ENCODE data around the gene TXNDC16.

The TXNDC16 gene

DNA sequence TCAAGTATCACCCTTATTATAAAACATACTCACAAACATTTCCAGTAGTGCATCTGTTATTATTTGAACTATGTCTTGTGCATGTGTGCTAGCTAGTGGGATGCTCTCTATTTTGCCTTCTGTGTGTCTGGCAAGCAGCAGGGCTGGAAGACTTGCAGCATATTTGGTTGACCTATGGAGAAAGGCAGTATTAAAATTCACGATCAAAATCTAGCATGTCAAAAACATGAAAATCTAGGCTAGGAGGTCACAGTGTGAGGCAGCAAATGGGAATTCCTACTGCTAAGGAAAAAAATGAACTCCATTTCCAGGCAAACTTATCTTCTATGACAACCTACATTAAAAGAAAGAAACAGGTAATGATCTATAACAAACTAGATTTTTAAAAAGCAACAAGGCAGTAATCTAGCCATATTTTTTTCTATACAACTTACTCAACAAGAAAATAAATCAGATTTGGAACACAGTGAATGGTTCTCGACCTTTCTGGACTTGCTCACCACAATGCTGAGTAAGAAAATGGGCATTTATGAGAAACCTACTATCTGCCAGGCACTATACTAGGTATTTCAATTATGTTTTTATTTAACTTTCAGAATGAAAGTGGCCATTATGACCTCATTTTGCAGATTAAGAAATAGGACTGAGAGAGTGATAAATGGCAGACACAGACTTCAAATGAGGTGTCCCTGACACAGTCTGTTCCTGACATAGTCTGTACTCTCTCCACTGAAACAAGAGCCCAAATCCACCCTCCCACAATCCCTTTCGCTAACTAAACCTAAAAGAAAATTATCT, 96.8 kb downstream of the TXNDC16 start:
- DNase-seq (ENCODE audit: low read depth): peak; percentile 37

DNA sequence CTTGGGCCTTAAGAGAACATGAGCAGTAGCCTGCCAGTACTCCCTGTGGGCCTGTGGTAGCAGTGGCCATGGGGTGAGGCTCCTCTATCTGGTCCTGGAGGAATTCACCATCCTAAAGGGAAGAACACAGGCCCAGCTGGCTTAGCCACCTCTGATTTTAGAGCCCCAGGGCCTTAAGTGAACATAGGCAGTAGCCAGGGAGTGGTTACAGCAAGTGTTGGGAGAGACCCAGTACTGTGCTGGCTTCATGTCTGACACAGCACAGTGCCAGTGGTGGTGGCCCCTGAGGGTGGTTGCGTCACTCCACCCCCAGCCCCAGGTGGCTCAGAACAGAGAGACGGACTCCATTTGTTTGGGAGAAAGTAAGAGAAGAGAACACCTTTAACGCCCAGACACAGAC, 105.1 kb downstream of the TXNDC16 start:
- no peak for DNase-seq (ENCODE audit: low read depth)

DNA sequence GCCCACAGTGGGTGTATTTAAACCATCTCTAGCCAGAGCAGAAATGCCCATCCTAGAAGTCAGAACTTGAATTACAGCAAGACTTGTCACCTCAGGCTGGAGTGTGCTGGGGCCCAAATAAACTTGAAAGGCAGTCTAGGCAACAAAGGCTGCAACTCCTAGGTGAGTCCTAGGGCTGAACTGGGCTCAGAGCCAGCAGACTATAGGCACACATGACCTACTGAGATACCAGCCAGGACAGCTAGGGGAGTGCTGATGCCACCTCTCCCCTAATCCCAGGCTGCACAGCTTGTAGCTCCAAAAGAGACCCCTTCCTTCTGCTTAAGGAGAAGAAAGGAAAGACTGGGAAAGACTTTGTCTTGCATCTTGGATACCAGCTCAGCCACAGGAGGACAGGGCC, 106.0 kb downstream of the TXNDC16 start:
- no peak for DNase-seq (ENCODE audit: low read depth)

DNA sequence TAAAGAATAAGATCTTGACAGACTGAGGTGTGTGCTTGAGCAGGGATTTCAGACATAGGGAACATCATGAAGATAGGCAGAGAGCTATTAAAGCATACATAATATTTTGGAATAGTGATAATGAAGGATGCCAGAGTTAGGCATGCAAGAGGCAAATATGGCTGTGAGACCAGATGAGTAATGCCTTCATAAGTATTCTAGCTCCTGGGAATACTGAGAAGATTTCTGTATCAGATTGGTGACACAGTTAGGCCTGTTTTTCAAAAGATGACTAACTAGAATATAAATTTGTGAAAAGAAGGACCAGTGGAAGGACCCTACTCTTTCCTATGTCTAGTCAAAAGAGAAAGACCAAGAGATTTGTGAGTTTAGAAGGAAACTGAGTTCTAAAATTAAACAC, 108.8 kb downstream of the TXNDC16 start:
- DNase-seq (ENCODE audit: low read depth): peak; percentile 18

DNA sequence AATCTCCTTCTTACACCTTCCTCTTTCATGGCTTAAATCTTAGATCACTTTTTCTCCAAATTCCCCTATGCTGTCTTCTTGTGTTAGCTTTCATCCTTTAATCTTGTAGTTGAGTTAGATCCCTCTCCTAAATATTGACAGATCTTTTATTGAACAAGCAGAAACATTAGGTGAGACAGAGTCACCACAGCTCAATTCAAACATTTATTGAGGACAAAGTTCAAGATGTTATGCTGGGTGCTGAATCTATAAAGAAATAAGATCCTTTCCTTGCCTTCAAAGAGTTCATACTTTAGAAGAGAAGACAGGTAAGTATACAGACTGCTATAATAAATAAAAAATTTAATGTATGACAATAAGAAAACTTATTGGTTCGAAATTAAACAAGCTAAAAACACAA, 109.7 kb downstream of the TXNDC16 start:
- DNase-seq (ENCODE audit: low read depth): no peak

DNA sequence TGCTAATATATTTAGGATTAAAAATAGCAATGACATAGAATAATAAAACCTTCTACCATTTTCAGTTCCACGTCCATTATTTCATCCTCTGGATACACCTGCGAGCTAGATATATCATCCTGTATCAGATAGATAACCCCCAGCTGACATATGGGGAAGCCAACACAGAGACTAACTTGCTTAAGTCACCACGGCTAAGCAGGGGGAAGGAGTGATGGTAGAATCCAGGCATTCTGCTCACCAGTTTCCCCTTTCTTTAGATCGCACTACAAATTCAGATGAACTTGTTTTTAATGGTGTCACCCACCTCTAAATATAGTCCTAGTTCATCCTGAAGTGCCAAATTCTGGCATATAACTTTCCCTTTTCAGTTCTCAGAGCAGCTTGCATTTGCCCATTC, 110.1 kb downstream of the TXNDC16 start:
- DNase-seq (ENCODE audit: low read depth): no peak

DNA sequence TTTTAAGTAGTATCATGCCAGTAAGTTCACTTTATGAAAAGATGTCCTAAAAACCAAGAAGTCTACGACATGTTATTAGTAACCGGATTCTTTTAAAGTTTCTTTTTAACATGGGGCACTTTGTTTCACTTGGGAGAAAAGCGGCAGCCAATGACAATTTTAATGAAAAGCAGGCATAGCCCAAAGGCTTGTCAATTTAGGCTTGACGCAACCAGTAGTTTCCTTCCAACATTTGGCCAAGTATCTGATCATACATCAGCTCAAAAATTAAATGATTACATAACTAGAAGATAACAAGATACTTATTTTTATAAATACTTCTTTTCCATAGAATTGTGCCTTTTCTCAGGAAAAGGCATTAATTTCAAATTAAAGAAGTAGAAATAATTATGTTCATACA, 112.8 kb downstream of the TXNDC16 start:
- DNase-seq (ENCODE audit: low read depth): no peak

DNA sequence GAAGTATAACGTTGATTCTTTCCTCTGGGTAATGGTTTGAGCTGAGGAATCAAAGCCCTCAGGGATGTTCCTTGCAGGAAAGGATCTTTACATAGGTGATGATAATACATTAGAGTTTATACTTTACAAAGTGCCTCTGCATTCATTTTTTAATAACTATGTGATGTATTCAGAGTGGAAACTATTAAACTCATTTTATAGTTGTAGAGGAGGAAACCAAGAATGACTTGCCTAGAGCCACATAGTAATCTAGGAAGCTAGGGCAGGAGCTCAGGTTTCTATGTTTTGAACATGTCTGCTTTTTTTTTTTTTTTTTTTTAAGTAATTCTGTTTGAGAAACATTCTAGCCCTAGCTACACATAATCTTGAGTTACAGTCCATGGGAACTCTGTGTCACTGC, 117.3 kb downstream of the TXNDC16 start:
- no peak for DNase-seq (ENCODE audit: low read depth)

DNA sequence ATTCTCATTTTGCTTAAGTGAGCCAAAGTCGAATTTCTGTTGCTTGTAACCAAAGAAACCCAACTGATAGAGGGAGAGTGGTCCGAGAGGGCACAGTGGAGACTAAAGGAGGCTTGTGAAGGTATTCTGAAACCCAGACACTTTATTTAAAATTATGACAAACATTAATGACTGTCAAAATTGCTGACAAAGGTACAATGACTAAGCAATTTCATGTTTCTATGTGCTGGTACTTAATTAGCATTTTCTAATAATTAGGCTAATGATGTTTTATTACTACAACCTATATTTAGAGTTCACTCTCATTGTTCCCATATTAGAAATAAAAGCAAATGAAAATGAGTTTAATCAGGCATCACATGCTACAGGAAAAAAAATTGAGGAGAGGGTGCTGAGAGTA, 121.8 kb downstream of the TXNDC16 start:
- no peak for DNase-seq (ENCODE audit: low read depth)

DNA sequence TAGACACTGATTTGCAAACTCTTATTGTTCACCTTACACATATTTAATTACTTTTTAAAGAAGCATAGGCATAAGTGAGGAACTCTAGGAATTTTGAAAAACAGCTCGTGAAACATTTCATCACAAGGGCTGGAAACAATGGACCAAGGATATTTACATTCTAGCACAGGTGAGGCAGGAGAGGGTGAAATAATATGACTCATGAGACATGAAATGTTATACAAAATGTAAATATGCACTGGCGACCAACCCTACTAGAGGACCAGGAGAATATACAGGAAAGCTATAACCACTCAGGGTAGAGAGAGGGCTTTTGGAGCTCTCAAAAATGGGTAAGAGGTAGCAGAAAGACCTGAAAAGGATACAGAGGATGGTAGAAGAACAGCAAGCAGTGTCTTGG, 122.9 kb downstream of the TXNDC16 start:
- no peak for DNase-seq (ENCODE audit: low read depth)

DNA sequence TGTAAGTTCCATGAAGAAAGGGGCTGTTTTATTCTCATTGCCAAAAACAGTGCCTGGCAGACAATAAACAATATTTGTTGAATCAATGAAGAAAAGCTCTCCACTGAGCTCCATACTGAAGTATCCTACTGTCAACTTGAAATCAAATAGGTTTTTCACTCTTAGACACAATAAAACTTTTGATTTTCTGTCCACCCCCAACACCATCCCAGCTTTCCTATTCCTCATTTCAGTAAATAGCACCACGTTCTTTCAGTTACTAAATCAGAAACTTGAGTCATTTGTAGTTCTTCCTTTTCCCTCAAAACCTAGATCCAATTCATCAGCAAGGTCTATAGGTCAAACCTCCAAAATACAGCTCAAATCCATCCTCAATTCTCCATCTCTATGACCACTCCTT, 124.8 kb downstream of the TXNDC16 start:
- no peak for DNase-seq (ENCODE audit: low read depth)

DNA sequence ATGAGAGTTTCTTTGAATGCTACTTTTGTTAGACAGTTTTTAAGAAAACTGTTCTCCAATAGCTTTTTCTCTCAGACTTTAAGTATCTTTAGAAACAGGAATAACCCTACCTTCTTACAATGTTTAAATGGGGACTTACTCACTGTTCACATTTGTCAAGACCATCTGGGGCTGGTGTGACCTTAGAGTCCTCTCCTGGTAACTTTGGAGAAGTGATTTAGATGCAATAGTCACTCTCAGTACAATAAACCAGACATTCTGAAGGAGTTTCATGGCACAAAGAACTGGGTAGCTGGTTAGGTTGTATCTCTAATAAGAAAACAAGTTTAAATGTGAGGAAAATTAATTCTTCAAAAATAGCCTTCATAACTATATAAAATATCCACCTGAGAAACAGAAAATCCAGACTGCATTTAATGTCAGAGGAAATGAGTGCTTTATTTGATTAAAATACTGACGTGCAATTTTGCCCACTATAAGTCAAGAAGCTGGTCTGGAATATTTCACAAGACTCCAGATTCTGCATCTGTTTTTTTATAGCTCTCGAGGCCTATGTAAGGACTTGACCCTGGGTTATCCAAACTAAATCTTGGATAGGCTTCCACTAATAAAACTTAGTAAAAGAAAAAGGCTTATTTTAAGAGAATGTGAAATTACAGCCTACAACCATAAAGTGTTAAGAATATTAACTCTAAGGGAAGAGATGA, 129.5 kb downstream of the TXNDC16 start:
- DNase-seq (ENCODE audit: low read depth): no peak

DNA sequence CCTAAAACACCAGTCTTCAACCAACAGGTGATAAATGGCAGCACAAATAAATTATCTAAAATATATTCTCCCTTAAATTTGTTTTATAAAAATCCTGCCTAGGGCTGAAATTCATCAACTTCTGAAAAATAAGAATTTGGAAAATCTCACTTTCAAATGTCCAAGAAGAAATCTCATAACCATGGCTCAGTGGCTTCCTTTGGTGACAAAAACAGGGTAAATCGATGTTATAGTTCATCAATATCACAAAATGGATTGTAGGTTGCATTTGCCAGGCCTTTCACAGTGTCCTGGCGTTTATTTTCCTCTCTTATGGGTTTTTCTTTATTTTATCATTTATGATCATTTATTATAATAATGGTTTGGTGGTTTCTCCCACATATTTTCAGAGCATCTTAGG, 135.2 kb downstream of the TXNDC16 start:
- no peak for DNase-seq (ENCODE audit: low read depth)

DNA sequence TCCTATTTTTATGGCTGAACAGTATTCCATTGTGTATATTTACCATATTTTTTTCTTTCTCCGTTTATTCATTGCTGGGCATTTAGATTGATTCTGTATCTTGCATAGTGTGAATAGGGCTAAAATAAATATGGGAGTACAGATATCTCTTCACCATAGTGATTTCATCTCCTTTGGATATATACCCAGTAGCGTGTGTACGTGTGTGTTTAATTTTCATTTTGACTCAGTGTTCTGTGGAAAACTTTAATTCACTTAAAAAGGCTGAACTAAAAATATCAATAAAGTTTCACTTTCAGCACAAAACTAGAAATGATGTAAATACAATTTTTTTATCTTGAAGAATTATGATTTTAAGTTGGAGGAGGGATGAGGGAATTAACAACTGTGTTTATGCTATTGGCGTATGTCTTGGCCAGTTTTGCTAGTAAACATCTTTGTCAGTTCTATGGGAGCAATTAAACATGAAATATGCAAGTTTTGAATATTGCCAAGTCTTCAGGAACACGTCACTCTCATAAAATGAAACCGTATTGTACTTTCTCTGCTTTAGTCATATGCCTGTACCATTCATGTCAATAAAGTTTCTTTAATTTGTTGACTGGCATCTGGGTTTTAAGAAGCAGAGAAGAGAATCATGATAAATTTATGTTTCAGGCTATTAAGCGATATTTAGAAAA, 138.4 kb downstream of the TXNDC16 start:
- peak; percentile 26 for DNase-seq (ENCODE audit: low read depth)

DNA sequence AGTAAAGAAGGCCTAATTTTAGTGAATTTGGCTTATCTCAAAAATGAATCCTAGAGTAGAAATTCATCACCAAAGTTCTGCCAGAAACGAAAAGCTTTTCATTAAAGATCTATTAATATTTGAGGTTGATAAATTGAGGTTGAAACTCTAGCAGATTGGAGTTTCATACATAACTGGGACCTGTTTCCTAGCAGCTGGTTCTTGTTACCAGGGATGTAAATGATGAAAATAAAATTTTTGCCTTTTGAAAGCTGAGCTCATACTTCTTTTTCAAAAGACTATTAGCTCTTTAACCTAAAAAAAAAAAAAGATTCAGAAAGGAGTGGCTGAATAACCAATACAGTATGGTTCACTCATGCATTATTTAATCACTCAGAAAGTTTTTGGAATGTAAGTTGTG, 139.9 kb downstream of the TXNDC16 start:
- DNase-seq (ENCODE audit: low read depth): no peak

DNA sequence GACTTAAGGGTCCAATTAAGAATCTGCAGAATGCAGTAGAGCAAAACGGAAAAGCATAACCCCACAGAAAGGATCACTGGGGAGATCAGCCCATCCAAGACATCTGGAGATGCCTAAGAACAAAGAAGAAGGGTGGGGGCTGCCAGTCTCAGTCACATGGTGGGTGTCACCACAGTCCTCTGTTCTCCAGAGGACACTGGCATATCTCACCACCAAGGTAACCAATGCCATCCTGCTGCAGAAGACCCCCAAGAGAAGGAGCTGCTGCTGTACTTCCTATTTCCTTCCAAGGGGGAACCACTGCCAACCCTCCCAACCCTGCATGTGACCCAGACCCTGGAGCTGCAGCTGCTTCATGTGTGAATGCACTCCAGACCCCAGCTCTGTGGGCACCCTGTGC, 147.0 kb downstream of the TXNDC16 start:
- DNase-seq (ENCODE audit: low read depth): no peak

DNA sequence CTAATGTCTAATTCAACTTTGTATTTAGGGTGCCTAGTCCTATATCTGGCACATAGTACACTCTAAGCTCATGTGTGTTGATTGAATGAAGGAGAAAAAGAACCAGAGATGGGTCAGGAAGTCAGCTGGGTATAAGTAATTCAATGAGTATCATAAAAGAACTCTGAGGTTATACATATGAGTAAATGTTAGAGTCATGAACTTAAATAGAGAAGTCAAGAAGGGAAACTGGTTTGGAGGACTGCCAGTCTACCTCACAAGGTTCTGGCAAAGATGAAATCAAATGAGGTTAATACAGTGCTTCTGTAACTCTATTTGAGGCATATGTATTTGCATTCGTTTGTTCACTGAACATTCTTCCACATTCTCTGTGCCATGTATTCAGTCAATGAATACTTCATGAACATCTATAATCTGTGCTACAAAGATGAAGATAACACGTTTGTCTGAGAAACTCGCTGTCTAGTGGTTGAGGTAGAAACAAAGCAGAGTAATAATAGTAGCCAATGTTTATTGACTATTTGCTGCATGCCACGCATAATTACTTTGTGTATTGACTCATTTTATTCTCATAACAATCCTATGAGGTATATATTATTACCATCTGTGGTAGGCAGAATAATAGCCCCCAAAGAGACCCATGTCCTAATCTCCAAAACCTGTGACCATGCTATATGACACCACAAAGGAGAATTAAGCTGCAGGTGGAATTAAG, 149.3 kb downstream of the TXNDC16 start:
- no peak for DNase-seq (ENCODE audit: low read depth)

DNA sequence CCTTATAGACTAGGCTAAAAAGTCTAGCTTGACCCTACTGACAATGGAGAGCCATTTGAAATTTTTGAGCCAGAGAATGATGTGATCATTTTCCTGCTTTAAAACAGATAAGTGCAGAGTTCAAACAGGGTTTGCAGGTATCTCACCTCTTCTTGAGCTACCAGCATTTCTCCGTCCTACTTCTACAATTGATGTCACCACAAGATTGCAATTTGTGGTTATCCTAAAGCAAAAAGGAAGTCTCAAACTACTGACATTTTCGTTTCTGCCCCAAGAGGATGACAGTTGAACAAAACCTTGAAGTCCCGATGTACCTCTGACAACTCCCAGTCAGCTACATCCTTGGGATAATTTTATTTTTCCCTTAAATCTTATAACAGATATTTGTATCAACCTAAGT, 151.5 kb downstream of the TXNDC16 start:
- DNase-seq (ENCODE audit: low read depth): no peak

DNA sequence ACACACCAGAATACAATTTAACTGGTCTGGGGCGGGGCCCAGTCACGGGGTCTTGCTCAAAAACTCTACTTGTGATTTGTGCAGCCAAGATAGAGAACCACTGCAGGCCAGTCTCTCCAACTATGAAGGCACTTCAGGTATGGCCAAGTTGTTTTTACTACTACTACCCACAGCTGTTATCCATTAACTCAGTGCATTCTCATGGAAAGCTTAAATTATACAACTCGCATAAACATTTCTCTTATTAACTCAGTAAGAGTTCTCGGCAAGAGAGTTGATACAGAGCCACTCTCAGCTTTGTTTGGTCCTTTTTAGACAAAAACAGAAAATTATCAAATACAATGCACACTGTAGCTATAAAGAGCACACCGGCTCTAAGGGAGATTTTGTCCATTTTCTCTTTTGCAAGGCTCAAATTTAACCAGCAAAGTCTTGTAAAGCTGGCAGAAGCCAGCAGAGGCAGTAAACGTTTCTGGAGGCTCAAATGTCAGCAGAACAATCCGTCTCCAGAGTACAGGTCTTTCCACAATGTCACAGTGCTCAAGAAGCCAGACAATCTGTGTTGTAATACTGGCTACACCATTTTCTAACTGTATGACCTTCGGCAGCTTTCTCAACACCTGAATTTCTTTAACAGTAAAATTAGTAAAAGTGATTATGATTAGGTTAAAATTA, 152.2 kb downstream of the TXNDC16 start:
- DNase-seq (ENCODE audit: low read depth): no peak

DNA sequence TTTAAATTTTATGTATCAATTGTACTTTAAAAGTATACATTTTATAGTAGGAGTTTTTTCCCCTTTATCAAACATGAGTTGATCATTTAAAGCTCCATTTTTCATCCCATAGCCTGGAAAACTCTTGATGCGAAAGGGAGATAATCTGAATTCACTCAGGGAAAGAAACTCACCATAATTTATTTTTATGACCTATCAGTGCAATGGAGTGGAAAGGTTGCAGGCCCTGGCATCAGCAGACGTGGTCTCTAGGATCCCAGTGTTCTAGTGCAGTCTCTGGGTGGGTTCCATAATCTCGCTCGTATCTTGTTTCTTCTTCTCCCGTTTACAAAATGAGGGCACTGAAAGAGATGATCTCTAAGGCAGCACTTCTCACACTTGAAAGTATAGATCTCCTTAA, 153.2 kb downstream of the TXNDC16 start:
- DNase-seq (ENCODE audit: low read depth): no peak

DNA sequence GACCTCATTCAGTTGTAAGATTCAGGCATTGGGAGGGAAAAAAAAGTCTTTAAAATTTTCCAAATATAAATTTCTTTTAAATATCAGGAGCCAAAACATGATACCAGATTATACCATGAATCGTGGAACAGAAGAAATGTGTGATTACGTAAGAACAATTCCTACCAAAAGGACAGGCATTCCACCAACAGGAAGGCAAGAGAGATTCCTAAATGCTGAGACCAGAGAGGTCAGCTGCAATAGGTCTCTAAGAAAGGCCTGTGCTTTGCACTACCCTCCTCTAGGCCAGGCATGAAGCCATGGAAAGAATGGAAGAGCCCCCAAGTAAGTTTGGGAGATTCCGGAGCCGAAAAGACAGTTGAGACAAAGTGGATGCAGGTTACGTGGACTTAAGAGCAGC, 154.5 kb downstream of the TXNDC16 start:
- DNase-seq (ENCODE audit: low read depth): no peak

DNA sequence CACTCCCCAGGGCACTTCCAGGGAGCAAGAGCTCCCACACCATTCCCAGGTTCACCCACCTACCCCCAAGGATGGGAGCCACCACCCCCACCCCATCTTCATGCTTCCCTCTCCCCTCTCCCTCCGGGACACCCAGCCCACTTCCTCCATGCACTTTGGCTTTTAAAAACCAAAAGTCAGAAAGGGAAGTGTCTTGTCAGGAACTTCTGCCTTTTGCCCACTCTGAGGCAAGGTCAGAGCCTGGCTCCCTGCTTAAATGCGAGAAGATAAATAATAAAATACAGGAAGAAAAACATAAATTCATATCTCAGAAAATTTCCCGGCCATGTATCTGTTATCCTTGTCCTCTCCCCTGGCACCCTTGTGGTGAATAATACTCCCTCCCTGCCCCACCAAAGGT, 156.6 kb downstream of the TXNDC16 start:
- no peak for DNase-seq (ENCODE audit: low read depth)
